Measurements from ENCODE around the gene SSRP1.
"Not testable (repeated sequence)": the region's sequence is repeated elsewhere in the genome, so short reads cannot be mapped to it uniquely, and the experiment has no call there.

Gene SSRP1, protein sequence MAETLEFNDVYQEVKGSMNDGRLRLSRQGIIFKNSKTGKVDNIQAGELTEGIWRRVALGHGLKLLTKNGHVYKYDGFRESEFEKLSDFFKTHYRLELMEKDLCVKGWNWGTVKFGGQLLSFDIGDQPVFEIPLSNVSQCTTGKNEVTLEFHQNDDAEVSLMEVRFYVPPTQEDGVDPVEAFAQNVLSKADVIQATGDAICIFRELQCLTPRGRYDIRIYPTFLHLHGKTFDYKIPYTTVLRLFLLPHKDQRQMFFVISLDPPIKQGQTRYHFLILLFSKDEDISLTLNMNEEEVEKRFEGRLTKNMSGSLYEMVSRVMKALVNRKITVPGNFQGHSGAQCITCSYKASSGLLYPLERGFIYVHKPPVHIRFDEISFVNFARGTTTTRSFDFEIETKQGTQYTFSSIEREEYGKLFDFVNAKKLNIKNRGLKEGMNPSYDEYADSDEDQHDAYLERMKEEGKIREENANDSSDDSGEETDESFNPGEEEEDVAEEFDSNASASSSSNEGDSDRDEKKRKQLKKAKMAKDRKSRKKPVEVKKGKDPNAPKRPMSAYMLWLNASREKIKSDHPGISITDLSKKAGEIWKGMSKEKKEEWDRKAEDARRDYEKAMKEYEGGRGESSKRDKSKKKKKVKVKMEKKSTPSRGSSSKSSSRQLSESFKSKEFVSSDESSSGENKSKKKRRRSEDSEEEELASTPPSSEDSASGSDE

DNA sequence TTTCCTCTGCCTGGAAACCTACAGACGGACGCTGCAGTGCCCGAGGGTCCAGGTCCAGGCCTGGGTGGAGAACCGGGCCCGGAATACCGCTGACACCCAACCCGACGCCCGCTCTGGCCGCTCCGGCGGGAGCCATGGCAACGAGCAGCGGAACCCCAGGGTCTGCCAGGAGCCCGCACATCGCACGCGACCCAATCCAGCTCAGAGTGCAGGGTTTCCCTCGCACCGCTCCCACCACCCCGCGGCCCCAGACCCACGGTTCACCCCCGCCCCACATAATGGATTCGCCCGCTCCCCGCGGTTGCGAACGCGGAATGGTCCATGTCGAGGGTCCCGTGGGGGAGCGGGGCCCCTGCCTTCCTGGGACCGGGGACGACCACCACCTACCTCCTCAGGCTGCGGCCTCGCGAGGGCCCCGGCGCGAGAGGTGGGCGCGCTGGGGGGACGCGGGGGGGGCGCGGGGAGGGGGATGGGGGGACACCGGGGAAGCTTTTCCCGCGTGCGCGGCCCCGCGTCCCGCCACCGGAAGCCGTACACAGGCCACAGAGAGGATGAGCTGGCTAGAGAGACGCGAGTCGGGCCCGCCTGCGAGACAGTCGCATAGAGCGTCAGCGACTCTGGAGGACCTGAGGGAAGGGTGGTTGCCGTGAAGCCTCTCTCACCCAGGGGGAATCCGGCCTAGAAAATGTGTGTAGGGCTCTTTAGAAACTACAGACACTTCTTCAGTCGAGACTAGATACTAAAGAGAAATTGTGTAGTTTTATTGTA lies at the start of gene SSRP1:
Gene SSRP1 (minus strand): TSS at position 550 of the 768 bp plus-strand sequence. CDS start 771 bp downstream, outside the sequence.
- peak; percentile 81 for DNase-seq (ENCODE audit: low spot score)

DNA sequence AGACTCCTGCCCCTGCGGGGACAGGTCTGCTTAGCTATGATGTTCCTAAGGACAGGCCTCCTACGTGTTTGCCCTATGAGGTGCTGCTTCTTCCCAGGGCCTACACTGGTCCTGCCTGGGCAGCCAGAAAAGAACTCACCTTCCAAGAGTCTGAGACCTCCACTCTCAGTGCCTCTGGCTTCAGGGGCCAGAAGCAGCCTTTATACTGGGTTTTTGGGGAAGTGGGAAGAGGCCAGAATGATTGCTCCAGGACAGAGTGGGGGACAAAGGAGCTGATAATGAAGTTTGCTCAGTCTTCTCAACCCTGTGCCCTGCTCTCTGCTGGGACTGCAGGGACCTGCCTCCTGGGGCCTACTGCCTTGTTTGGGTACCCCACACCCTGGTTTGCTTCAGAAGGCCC lies 45.3 kb upstream of the SSRP1 start, which contains the start of gene PRG3:
Gene PRG3 (minus strand): TSS at position 176 of the 400 bp plus-strand sequence. CDS start 442 bp downstream, outside the sequence.
- no peak for DNase-seq (ENCODE audit: low spot score)

- no peak for DNase-seq (ENCODE audit: low spot score)
Measured at GRCh38 chr11:57379732-57380131, 44.0 kb upstream of the SSRP1 start.

DNA sequence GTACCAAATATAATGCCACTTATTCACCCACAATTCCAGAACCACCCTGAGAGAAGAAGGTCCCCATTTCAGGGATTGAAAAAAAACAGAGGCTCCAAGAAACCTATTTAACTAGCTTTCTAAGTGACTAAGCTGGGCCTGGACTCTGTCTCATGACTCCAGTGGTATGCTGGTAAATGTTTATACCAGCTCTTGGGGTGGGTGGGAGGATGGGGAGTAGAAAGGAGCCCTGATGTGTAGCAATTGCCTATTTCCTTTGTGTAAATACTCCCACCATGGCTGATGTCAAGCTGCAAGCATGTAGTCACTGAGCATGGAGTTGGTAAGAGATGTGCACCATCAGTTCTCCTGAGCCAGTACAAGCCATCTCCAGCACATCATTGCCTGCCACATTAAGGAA lies 42.5 kb upstream of the SSRP1 start:
- DNase-seq (ENCODE audit: low spot score): no peak

GRCh38 chr11:57377107-57377506 lies 41.4 kb upstream of the SSRP1 start:
- no peak for DNase-seq (ENCODE audit: low spot score)

GRCh38 chr11:57376095-57377090 lies 40.7 kb upstream of the SSRP1 start:
- no peak for DNase-seq (ENCODE audit: low spot score)

GRCh38 chr11:57375490-57375889 lies 39.8 kb upstream of the SSRP1 start:
- no peak for DNase-seq (ENCODE audit: low spot score)

DNA sequence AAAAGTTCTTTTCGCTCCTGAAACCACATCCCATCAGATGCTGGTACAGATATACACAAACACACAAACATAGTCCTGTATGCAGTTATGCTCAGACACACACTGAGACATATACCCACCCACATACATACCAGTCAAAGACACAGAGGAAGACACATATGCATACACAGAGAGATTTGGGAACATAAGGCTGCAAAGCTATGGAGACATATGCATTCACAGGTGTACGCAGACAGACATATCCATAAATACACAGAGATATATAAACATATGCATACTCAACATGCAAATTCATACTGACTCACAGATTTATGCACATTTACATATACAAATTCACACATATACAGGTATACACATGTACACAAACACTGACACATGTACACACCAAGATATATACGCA lies 39.3 kb upstream of the SSRP1 start:
- no peak for DNase-seq (ENCODE audit: low spot score)

DNA sequence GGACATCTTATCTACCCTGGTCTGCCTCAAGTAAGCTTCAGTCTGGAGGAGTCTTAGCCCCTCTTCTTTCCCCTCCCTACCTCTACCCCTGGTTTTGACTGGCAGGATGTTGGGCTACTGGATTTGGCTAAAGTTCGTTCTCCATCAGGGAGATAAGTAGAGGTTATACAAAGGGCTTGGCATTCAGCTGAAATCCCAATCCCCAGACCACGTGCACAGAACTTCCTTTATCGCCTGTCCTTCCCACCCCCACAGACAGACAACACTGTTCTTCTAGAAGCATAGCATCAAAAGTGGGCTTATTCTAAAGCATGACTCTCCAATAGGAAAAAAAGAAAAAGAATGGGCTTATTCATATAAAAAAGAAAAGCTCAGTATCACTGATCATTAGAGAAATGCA lies 37.5 kb upstream of the SSRP1 start:
- no peak for DNase-seq (ENCODE audit: low spot score)

GRCh38 chr11:57370941-57371340 lies 35.2 kb upstream of the SSRP1 start:
- no peak for DNase-seq (ENCODE audit: low spot score)

DNA sequence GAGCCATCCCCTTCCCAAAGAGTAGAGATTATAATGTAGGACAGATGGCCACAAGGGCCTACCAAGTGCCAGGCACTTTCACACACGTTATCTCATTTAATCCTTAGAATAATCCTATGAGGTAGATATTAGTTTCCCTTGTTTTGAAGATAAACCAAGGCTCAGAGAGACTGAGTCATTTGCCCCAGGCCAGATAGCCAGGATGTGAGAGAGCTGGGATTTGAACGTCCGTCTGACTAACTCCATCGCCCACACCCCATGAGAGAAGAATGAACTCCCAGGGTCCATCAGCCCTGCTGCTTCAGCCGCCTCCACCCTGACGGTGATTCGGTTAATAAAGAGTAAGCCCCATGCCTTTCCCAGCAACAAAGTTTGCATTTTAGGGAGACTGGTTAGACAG lies 34.6 kb upstream of the SSRP1 start:
- DNase-seq (ENCODE audit: low spot score): no peak

DNA sequence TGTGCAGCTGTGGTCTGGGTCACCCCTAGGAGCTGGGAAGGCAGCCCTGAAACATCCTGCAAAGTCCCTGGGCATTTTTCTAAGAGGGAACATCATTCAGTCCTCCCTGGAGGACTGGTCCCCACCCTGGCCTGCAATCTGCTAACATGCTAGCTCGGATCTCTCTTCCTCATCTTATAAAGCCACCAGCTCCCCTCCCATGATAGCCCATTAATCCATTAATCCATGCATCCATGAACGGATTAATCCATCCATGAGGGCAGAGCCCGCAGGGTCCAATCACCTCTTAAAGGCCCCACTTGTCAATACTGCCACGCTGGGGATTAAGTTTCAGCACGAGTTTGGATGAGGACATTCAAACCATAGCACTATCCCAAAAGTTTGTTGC lies 33.1 kb upstream of the SSRP1 start:
- DNase-seq (ENCODE audit: low spot score): no peak

- DNase-seq (ENCODE audit: low spot score): no peak
Measured at GRCh38 chr11:57368106-57368844, 32.6 kb upstream of the SSRP1 start.

GRCh38 chr11:57364851-57365660 lies 29.4 kb upstream of the SSRP1 start:
- DNase-seq (ENCODE audit: low spot score): no peak

DNA sequence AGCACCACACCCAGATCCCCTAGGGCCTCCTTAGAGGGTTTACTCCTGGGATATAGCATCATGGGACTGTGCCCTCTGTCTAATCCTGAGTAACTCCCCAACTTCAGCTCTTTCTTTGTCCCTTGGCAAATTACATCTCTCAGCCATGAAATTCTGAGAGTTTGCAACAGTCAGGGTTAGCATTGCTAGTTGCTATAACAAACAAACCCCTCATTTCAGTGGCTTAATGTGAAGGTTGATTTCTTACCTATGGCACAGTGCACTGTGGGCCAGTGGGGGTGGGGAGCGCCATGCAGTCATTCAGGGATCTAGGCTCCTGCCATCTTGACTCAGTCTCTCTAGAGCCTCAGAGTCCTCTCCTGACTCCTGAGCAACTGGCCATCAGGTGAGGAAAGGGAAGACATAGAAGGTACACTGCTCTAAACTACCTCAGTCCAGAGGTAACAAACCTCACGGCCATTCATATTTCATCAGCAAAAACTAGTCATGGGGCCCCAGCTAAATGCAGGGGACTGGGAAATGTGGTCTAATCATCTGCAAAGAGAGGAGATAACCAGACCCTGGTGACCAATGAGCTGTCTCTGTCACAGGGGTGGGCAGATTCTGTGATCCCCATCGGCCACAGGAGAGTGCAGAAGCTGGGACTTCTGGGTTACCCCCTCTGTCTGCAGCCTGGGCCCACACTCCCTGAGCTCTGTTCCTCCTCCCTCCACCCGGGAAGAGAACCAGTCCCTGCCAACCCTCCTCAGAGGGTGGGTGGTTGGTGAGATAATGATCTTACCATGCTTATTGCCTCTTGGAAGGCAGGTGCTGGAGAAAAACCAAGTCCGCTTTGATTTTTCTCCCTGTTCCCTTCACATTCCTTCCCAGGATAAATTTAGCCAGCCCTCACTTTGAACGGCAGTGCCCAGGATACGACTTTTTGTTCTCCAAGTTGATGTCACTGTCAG lies 27.7 kb upstream of the SSRP1 start:
- no peak for DNase-seq (ENCODE audit: low spot score)

DNA sequence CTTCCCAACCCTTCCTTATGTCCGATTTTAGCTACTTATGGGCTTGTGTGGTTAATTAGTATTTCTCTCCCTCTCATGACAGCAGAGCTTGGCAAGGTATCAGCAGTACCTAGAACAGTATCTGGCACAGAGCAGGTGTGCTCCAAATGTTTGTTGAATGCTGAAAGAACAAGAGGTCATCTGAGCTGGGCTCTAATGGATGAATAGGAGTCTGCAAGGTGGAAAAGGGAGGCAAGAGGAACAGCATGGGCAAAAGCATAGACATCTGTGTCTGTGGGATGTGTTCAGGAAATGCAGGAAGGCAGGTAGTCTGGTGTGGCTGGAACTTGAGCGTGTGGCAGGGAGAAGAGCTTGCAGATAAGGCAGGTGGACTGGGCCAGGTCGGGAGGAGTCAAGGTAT lies 26.2 kb upstream of the SSRP1 start:
- DNase-seq (ENCODE audit: low spot score): no peak

GRCh38 chr11:57361420-57361819 lies 25.7 kb upstream of the SSRP1 start:
- DNase-seq (ENCODE audit: low spot score): not testable (repeated sequence)

DNA sequence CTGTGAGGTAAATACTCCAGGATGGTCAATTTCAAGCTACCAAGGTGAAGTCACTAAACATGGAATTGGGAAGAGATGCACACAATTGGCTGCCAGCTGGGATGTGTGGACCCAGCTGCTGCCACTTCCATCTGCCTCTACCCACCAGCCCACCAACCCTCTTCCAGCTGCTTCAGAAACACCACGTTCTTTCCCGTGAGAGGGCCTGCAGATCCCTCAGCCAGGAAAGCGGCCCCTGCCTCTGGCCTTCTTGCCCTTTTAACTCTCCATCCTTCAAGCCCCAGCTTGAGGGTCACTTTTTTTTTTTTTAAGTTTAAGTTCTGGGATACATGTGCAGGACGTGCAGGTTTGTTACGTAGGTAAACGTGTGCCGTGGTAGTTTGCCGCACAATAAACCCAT lies 25.3 kb upstream of the SSRP1 start:
- DNase-seq (ENCODE audit: low spot score): no peak
